PC-9 (cell line): ENCODE measurements around the gene PRDM16.

Experiments used
- CTCF ChIP-seq: fragments of 200-600 bp; sonication (generic); conservative IDR thresholded peaks from 2 replicates; pipeline ENCODE4 v1.6.1; 2017; ENCODE audit warnings: mixed run types, antibody characterized with exemption, mild to moderate bottlenecking, moderate library complexity
- EZH2 ChIP-seq: fragments of 200-600 bp; sonication (generic); IDR thresholded peaks from 2 replicates; pipeline ENCODE4 v1.8.0; 2017; ENCODE audit warnings: antibody characterized with exemption, low read depth

DNA sequence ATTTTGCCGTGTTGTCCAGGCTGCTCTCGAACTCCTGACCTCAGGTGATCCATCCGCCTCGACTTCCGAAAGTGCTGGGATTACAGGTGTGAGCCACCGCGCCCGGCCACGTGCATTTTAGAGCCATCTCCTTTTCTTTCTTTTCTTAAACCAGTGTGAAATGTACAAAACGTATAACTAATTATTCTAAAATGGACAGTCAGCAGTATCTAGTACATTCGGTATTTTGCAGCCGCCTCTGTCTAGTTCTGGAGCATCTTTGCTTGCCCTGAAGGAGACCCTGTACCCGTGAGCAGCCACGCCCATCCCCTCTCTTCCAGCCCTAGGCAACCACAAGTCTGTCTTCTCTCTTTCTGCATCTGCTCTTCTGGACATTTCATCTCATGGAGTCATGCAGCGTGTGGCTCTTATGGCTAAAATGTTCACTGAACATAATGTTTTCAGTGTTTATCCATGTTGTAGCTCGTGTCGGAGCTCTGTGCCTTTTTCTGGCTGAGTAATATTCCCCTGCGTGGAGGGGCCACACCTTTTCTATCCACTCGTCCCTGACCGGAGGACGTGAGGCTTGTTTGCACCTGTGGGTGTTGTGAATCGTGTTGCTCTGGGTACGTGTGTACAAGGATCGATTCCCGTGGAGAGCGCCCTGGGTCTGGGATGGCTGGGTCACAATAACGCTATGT, 198.0 kb downstream of the PRDM16 start:
- TF ChIP-seq CTCF (no peak), EZH2 (no peak)
